Fibroblast of skin of abdomen (primary cell): Measurements from ENCODE around the gene LOXHD1. TPM values are rescaled to one million over a fixed set of nuclear protein-coding genes. Genes with fewer than 3 reads are reported as not detected.

Experiments used
- DNase-seq: peaks from one replicate; pipeline ENCODE4 v3.0.0-alpha.2; 2013
- polyA plus RNA-seq, 2 experiments: library from polyadenylated mRNA; unstranded; fragments of 120-200 nt; gene quantifications; one replicate each; pipeline ENCODE4 v1.2.1, GENCODE V29; 2013; ENCODE audit not compliant: insufficient read length in 2 of 2

LOXHD1 gene
- polyA plus RNA-seq (2013, experiment 1 of 2; ENCODE audit: insufficient read length) = not detected
- polyA plus RNA-seq (2013, experiment 2 of 2; ENCODE audit: insufficient read length) = not detected

- no peak for DNase-seq
These were observed at the start of gene LOXHD1 for GRCh38 chr18:46657115-46657955. Gene LOXHD1, minus strand, starts transcription at chr18:46657220. Its CDS starts 187 bp downstream, at chr18:46657033.

GRCh38 chr18:46705521-46705920 lies 48.5 kb upstream of the LOXHD1 start:
- DNase-seq = no peak

- no peak for DNase-seq
These were observed 47.8 kb upstream of the LOXHD1 start for GRCh38 chr18:46704816-46705215.

- DNase-seq = no peak
These were observed 47.2 kb upstream of the LOXHD1 start for GRCh38 chr18:46704189-46704588.

GRCh38 chr18:46702471-46702870 lies 45.5 kb upstream of the LOXHD1 start:
- no peak for DNase-seq

- DNase-seq = no peak
These were observed 43.2 kb upstream of the LOXHD1 start for GRCh38 chr18:46700066-46700824.

GRCh38 chr18:46696702-46697101 lies 39.7 kb upstream of the LOXHD1 start:
- DNase-seq = no peak

GRCh38 chr18:46696268-46696667 lies 39.2 kb upstream of the LOXHD1 start:
- DNase-seq = no peak

GRCh38 chr18:46693996-46694395 lies 37.0 kb upstream of the LOXHD1 start:
- no peak for DNase-seq

GRCh38 chr18:46688853-46689525 lies 32.0 kb upstream of the LOXHD1 start:
- no peak for DNase-seq

- no peak for DNase-seq
These were observed 29.2 kb upstream of the LOXHD1 start for GRCh38 chr18:46686186-46686585.

- DNase-seq = no peak
These were observed 26.2 kb upstream of the LOXHD1 start for GRCh38 chr18:46683252-46683651.

GRCh38 chr18:46680784-46681695 lies 24.0 kb upstream of the LOXHD1 start:
- DNase-seq = no peak

GRCh38 chr18:46679846-46680598 lies 23.0 kb upstream of the LOXHD1 start:
- DNase-seq = no peak

- no peak for DNase-seq
These were observed 21.9 kb upstream of the LOXHD1 start for GRCh38 chr18:46678785-46679399.

GRCh38 chr18:46678041-46678440 lies 21.0 kb upstream of the LOXHD1 start:
- DNase-seq = no peak

- DNase-seq = no peak
These were observed 20.6 kb upstream of the LOXHD1 start for GRCh38 chr18:46677611-46678010.

GRCh38 chr18:46676182-46676835 lies 19.3 kb upstream of the LOXHD1 start:
- no peak for DNase-seq

GRCh38 chr18:46675112-46675511 lies 18.1 kb upstream of the LOXHD1 start:
- no peak for DNase-seq
